Type B pancreatic cell (in vitro differentiated cells): ENCODE results near the gene LENG1. TPM values are rescaled to one million over a fixed set of nuclear protein-coding genes. Genes with fewer than 3 reads are reported as not detected.

Experiments
- DNase-seq: peaks from one replicate; pipeline ENCODE4 v3.0.0; 2021; ENCODE audit warnings: mixed read lengths; ENCODE audit not compliant: unreplicated experiment; ENCODE audit errors: extremely low spot score
- H3K27ac Mint-ChIP-seq: 2 replicates; pipeline ENCODE4 v1.8.0; 2021; ENCODE audit warnings: mild to moderate bottlenecking, mixed read lengths
- H3K27me3 Mint-ChIP-seq: 2 replicates; pipeline ENCODE4 v1.8.0; 2021; ENCODE audit warnings: mixed read lengths
- H3K36me3 Mint-ChIP-seq: 2 replicates; pipeline ENCODE4 v1.8.0; 2021; ENCODE audit warnings: mixed read lengths
- H3K4me1 Mint-ChIP-seq: one replicate; pipeline ENCODE4 v1.8.0; 2021; ENCODE audit warnings: mixed read lengths; ENCODE audit not compliant: unreplicated experiment
- H3K4me3 Mint-ChIP-seq: 2 replicates; pipeline ENCODE4 v1.8.0; 2021; ENCODE audit warnings: mild to moderate bottlenecking, mixed read lengths
- H3K9me3 Mint-ChIP-seq: 2 replicates; pipeline ENCODE4 v1.8.0; 2021; ENCODE audit warnings: mixed read lengths
- total RNA-seq: library from RNA; stranded (reverse); gene quantifications from 2 replicates; pipeline ENCODE4 v1.2.1, GENCODE V29; 2021; ENCODE audit warnings: low replicate concordance
- TF ChIP-seq, protein P1 (sequence below): fragments of 200-600 bp; sonication (generic); conservative IDR thresholded peaks from 2 replicates; pipeline ENCODE4 v1.5.0; 2021; ENCODE audit warnings: antibody characterized with exemption, mild to moderate bottlenecking

The LENG1 gene
- total RNA-seq, 1 donor from 2014 or later = 6.6 TPM

DNA sequence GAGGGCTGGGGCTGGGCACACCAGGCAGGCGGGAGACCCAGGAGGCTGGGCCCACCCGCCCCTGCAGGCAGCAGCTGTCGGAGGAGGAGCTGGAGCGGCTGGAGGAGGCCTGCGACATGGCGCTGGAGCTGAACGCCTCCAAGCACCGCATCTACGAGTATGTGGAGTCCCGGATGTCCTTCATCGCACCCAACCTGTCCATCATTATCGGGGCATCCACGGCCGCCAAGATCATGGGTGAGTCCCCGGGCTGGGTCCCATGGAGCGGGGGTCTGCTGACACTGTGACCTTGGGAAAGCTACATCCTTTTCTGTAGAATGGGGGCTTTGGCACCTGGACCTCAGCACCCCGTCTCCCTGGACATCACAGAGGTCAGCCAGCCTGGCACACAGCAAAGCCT, 35.8 kb downstream of the LENG1 start:
- TF ChIP-seq, protein P1, sequence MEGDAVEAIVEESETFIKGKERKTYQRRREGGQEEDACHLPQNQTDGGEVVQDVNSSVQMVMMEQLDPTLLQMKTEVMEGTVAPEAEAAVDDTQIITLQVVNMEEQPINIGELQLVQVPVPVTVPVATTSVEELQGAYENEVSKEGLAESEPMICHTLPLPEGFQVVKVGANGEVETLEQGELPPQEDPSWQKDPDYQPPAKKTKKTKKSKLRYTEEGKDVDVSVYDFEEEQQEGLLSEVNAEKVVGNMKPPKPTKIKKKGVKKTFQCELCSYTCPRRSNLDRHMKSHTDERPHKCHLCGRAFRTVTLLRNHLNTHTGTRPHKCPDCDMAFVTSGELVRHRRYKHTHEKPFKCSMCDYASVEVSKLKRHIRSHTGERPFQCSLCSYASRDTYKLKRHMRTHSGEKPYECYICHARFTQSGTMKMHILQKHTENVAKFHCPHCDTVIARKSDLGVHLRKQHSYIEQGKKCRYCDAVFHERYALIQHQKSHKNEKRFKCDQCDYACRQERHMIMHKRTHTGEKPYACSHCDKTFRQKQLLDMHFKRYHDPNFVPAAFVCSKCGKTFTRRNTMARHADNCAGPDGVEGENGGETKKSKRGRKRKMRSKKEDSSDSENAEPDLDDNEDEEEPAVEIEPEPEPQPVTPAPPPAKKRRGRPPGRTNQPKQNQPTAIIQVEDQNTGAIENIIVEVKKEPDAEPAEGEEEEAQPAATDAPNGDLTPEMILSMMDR = no peak
- Mint-ChIP-seq H3K4me1 (no peaks in the 10 kb centered on the region), H3K9me3 (no peaks in the 10 kb centered on the region), H3K27ac (no peak overlapping the region), H3K4me3 (no peak overlapping the region), H3K36me3 (peaks cover 9% of the 10 kb centered on the region), H3K27me3 (no peaks in the 10 kb centered on the region)
- DNase-seq = no peak

DNA sequence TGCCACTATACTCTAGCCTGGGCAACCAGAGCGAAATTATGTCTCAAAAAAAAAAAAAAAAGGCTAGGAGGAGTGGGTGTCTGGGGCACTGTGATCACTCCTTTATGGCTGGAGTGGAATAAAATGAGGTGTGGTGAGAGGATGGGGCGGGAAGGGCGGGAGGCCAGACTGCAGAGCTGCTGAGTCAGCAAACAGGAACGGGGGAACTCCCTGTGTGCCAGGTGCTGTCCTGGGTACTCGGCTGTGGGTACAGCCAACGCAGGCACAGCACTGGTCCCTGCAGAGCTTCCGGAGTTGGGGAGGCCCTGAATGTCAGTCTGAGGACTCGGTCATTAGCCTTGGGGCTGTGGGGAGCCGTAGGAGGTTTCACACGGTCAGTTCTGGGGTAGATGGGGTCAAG, 38.3 kb downstream of the LENG1 start:
- H3K4me1 Mint-ChIP-seq = peaks cover 8% of the 10 kb centered on the region
- no peaks in the 10 kb centered on the region for H3K9me3 Mint-ChIP-seq
- H3K27ac Mint-ChIP-seq = no peak overlapping the region
- no peaks in the 10 kb centered on the region for H3K27me3 Mint-ChIP-seq
- TF ChIP-seq, protein P1 = no peak
- no peak overlapping the region for H3K4me3 Mint-ChIP-seq
- no peak for DNase-seq
- H3K36me3 Mint-ChIP-seq = peaks cover 4% of the 10 kb centered on the region

DNA sequence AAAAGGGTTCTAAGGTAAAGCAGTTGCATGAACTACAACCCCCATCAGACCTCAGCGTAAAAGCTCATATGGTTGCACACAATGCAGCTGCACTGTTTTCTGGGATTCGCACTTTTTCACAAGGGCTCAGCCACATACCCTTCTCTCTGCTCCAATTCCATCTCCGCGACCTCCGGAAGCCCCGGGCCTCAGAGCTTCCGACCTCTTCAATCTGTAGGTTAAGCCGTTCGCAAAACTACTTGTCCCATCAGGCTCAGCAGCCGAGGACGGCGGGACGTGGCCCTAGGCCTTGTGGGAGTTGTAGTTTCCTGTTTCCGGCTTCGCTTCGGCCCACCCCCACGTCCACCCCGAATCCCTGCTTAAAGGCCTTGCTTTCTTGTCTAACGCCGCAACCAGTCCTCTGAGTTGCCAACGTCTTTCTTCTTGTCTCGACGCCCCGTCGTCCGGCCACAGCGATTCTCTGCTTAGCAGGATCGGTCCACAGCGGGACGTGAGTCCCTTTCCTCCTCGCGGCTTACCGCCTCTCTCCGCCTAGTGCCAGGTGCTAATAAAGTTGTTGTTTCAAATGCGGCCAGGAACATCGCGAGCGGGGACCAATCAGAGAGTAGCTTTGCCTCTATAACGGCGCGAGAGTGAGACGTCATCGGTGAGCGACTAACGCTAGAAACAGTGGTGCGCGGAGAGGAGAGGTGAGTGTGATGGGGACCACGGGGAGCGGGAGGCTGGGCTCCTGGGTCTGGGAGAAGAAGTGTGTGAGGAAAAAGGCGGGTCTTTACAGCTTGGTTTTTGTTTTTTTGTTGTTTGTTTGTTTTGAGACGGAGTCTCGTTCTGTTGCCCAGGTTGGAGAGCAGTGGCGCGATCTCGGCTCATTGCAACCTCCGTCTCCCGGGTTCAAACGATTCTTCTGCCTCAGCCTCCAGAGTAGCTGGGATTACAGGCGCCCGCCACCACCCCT, 44.1 kb downstream of the LENG1 start, which contains the start of the genes PRPF31 and TFPT:
PRPF31 (plus strand) TSS at position 646 of the 955 bp plus-strand sequence. CDS start 2,525 bp downstream, outside the sequence.
TFPT (minus strand) TSS at position 549 of the 955 bp plus-strand sequence; CDS start at position 161, 388 bp downstream.
- TF ChIP-seq, protein P1 = no peak
- H3K4me3 Mint-ChIP-seq = peak within 1 kb of the TSS; percentile 96
- H3K27me3 Mint-ChIP-seq = no peaks in the 10 kb centered on the region
- H3K27ac Mint-ChIP-seq = peak within 1 kb of the TSS; percentile 93
- DNase-seq = peak; percentile 94
- no peaks in the 10 kb centered on the region for H3K9me3 Mint-ChIP-seq
- H3K4me1 Mint-ChIP-seq = peaks cover 23% of the 10 kb centered on the region
- H3K36me3 Mint-ChIP-seq = peaks cover 9% of the 10 kb centered on the region

DNA sequence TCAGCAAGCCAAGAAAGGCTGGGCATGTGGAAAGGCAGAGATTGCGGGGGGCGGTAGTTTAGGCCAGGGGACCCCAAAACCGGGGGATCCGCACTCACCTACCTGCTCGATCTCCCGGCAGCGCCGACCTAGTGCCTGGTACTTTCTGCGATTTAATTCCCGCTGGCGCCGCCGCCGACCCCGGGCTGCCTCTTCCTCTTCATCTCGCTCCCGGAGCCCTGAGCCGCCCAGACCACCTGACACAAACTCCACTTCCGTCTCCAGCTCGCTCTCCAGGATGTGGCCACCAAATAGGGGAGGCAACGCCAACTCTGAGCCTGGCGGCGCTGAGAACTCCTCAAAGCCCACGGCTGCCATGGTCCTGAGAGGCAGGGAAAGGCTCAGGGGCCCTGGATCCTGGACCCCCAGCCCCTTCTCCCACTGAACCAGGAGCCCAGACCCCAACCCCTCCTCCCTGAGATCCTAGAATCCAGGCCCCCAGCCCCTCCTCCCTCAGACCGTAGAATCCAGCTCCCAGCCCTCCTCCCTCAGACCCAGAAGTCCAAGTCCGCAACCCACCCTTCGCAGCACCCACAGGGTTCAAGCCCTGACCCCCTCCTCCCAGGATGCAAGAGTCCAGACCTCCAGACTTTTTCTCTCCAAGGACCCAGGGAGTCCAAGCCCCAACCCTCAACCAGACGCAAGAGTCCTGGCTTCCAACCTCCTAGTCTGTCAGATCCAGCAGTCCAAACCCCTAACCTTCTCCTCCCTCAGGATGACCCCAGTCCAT, 45.0 kb downstream of the LENG1 start:
- Mint-ChIP-seq H3K27me3 (no peaks in the 10 kb centered on the region), H3K27ac (peak overlapping the region; percentile 93), H3K4me1 (peaks cover 23% of the 10 kb centered on the region), H3K36me3 (peaks cover 9% of the 10 kb centered on the region), H3K9me3 (no peaks in the 10 kb centered on the region), H3K4me3 (peak overlapping the region; percentile 96)
- no peak for DNase-seq
- TF ChIP-seq, protein P1 = no peak

DNA sequence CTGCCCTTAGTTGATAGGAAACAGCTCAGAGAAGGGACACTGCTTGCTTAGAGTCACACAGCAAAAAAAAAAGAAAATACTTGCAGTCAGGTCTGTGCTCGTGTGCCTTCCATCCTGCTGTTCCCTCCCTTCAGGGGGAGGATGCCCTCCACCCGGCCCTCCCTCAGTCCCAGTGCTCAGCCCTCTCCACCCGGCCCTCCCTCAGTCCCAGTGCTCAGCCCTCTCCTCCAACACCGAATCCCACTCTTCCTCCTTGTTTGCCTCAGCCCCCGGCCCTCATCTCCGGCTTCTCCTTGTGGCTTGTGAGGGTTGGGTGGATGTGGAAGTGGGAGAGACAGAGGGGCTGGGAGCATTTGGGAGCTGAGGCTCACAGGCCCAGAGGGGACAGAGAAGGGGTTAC, 49.9 kb downstream of the LENG1 start:
- peaks cover 3% of the 10 kb centered on the region for H3K4me1 Mint-ChIP-seq
- TF ChIP-seq, protein P1 = no peak
- H3K36me3 Mint-ChIP-seq = peaks cover 4% of the 10 kb centered on the region
- H3K27me3 Mint-ChIP-seq = no peaks in the 10 kb centered on the region
- H3K27ac Mint-ChIP-seq = no peak overlapping the region
- no peak overlapping the region for H3K4me3 Mint-ChIP-seq
- H3K9me3 Mint-ChIP-seq = no peaks in the 10 kb centered on the region
- DNase-seq = no peak
